Fibroblast of lung (primary cell): Measurements from ENCODE around the gene PANX3.

Experiments used
- EZH2 ChIP-seq: IDR thresholded peaks from 2 replicates; pipeline ENCODE4 v1.5.1; 2012; ENCODE audit warnings: low read length, control low read depth, mild to moderate bottlenecking; ENCODE audit errors: missing control alignments
- TF ChIP-seq, protein P1 (sequence below), 2 donors: IDR thresholded peaks in 1 of 2; conservative IDR thresholded peaks in 1 of 2; 1 replicate in 1 of 2; 2 replicates in 1 of 2; pipeline ENCODE4 v1.5.1; 2011 to 2012; ENCODE audit warnings: low read length in 2 of 2, control low read depth in 1 of 2, inconsistent platforms in 1 of 2, low read depth in 1 of 2, mild to moderate bottlenecking in 1 of 2

DNA sequence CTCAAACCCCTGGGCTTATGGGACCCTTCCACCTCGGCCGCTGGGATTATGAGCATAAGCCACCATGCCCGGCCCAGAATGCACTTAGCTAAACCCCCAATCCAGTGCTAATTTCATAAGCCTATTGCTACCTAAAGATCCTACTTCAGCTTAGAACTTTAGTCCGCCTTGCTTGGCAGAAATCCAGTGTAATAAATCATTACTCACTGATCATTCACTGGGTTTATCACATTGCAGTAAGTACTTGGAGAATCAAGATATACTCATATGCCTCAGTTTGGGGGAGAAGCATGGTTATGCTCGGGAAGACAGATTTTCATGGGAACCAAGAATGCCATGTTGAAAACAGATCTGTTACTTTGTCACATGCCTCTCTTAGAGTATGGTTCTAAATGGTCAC, 7.6 kb downstream of the PANX3 start:
- TF ChIP-seq, protein P1, sequence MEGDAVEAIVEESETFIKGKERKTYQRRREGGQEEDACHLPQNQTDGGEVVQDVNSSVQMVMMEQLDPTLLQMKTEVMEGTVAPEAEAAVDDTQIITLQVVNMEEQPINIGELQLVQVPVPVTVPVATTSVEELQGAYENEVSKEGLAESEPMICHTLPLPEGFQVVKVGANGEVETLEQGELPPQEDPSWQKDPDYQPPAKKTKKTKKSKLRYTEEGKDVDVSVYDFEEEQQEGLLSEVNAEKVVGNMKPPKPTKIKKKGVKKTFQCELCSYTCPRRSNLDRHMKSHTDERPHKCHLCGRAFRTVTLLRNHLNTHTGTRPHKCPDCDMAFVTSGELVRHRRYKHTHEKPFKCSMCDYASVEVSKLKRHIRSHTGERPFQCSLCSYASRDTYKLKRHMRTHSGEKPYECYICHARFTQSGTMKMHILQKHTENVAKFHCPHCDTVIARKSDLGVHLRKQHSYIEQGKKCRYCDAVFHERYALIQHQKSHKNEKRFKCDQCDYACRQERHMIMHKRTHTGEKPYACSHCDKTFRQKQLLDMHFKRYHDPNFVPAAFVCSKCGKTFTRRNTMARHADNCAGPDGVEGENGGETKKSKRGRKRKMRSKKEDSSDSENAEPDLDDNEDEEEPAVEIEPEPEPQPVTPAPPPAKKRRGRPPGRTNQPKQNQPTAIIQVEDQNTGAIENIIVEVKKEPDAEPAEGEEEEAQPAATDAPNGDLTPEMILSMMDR (conservative IDR thresholded peaks at IDR 0.05 in 1 of 2, IDR thresholded peaks at IDR 0.05 in 1 of 2; ENCODE audit: low read depth in 1 of 2, low read length in 2 of 2): no peak
- no peak for TF ChIP-seq EZH2
